ENCODE measurements around the gene TMEM51. TPM values are rescaled to one million over a fixed set of nuclear protein-coding genes. Genes with fewer than 3 reads are reported as not detected.

TMEM51 gene
- total RNA-seq, 5 donors from 2014 or later (not counting 1 experiment from before 2014, with no cell fraction given), result 0.23 to 0.26 TPM; not detected in 3

DNA sequence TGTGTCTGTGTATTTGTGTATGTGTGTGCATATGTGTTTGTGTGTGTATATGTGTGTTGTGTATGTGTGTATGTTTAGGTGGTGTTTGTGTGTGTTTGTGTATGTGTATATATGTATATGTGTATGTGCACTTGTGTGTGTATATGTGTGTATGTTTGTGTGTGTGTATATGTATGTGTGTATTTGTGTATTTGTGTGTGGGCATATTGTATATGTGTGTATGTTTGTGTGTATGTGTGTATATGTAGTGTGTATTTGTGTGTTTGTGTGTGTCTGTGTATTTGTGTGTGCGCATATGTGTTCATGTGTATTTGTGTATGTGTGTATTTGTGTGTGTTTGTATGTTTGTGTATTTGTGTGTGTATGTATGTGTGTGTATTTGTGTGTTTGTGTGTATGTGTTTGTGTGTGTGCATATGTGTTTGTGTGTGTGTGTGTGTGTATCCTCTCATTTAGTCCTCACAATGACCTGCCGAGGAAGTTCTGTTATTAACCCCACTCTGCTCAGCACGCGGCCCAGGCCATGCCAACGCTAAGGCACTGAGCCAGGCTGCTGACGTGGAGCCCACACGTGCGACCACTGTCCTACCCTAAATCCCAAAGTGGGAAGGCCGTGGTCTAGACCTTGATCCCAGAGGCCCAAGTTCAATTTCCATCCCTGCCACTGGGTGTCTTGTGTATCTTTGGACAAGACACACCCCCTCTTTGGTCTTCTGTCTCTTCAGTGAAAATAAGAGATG lies 43.2 kb upstream of the TMEM51 start:
- ATAC-seq (replicated peaks in 1 of 4) (no peak), DNase-seq (no peak)
- Mint-ChIP-seq H3K9me3 (no peaks in the 10 kb centered on the region), H3K36me3 (no peaks in the 10 kb centered on the region), H3K27me3 (peaks cover 4 to 8% of the 10 kb centered on the region in 2 donors), H3K4me1 (peaks cover 0 to 4% (median 2%) of the 10 kb centered on the region in 3 donors), H3K27ac (no peak overlapping the region), H3K4me3 (no peak overlapping the region)
- Histone ChIP-seq H3K36me3 (ENCODE audit: control insufficient read depth in 2 of 2, extremely low read depth in 1 of 2, insufficient read depth in 1 of 2, low read length in 1 of 2) (no peaks in the 10 kb centered on the region), H3K4me1 (ENCODE audit: control insufficient read depth in 1 of 2, extremely low read depth in 1 of 2, insufficient read depth in 2 of 2, low read length in 2 of 2) (peaks cover 0 to 7% of the 10 kb centered on the region in 2 experiments), H3K4me3 (ENCODE audit: control insufficient read depth in 1 of 2, extremely low read depth in 1 of 2, low read length in 1 of 2) (no peak overlapping the region), H3K27ac (ENCODE audit: low read length) (no peak overlapping the region), H3K27me3 (replicated peaks in 1 of 2; ENCODE audit: control insufficient read depth in 2 of 2, extremely low read depth in 1 of 2, insufficient read depth in 2 of 2, low read length in 1 of 2) (peaks cover 0 to 20% of the 10 kb centered on the region in 2 experiments), H3K9me3 (no peaks in the 10 kb centered on the region)
- WGBS (ENCODE audit: insufficient coverage), result 91% methylated on average over 8 of the region's 9 CpGs
- ChIA-PET POLR2A (no interaction called here), CTCF (no interaction called here)

GRCh38 chr1:15110867-15111230 lies 42.7 kb upstream of the TMEM51 start:
- Mint-ChIP-seq H3K4me1 (peaks cover 0 to 4% (median 2%) of the 10 kb centered on the region in 3 donors), H3K9me3 (no peaks in the 10 kb centered on the region), H3K27me3 (peaks cover 4 to 12% of the 10 kb centered on the region in 2 donors), H3K27ac (no peak overlapping the region), H3K36me3 (no peaks in the 10 kb centered on the region), H3K4me3 (no peak overlapping the region)
- ATAC-seq (replicated peaks in 1 of 4) (no peak), DNase-seq (no peak)
- ChIA-PET POLR2A (interaction anchor here in 1 of 2 donors (0.5 kb wide), 1 partner anchor 321 kb away, joined by 7 read pairs; no protein-coding TSS in a partner anchor), CTCF (no interaction called here)
- Histone ChIP-seq H3K27ac (ENCODE audit: low read length) (no peak overlapping the region), H3K9me3 (no peaks in the 10 kb centered on the region), H3K36me3 (ENCODE audit: control insufficient read depth in 2 of 2, extremely low read depth in 1 of 2, insufficient read depth in 1 of 2, low read length in 1 of 2) (no peaks in the 10 kb centered on the region), H3K4me1 (ENCODE audit: control insufficient read depth in 1 of 2, extremely low read depth in 1 of 2, insufficient read depth in 2 of 2, low read length in 2 of 2) (peaks cover 0 to 7% of the 10 kb centered on the region in 2 experiments), H3K27me3 (replicated peaks in 1 of 2; ENCODE audit: control insufficient read depth in 2 of 2, extremely low read depth in 1 of 2, insufficient read depth in 2 of 2, low read length in 1 of 2) (peaks cover 0 to 16% of the 10 kb centered on the region in 2 experiments), H3K4me3 (ENCODE audit: control insufficient read depth in 1 of 2, extremely low read depth in 1 of 2, low read length in 1 of 2) (no peak overlapping the region)
- 83% methylated on average over 1 of the region's 2 CpGs for WGBS (ENCODE audit: insufficient coverage)

GRCh38 chr1:15113146-15113545 lies 40.4 kb upstream of the TMEM51 start:
- ChIA-PET POLR2A (no interaction called here), CTCF (interaction anchor here in 1 of 2 donors (0.6 kb wide), 1 partner anchor 191 kb away, joined by 3 read pairs; no protein-coding TSS in a partner anchor)
- Histone ChIP-seq H3K4me3 (ENCODE audit: control insufficient read depth in 1 of 2, extremely low read depth in 1 of 2, low read length in 1 of 2) (no peak overlapping the region), H3K27ac (ENCODE audit: low read length) (no peak overlapping the region), H3K27me3 (replicated peaks in 1 of 2; ENCODE audit: control insufficient read depth in 2 of 2, extremely low read depth in 1 of 2, insufficient read depth in 2 of 2, low read length in 1 of 2) (peaks cover 0 to 17% of the 10 kb centered on the region in 2 experiments), H3K9me3 (no peaks in the 10 kb centered on the region), H3K36me3 (ENCODE audit: control insufficient read depth in 2 of 2, extremely low read depth in 1 of 2, insufficient read depth in 1 of 2, low read length in 1 of 2) (no peaks in the 10 kb centered on the region), H3K4me1 (ENCODE audit: control insufficient read depth in 1 of 2, extremely low read depth in 1 of 2, insufficient read depth in 2 of 2, low read length in 2 of 2) (peaks cover 0 to 7% of the 10 kb centered on the region in 2 experiments)
- no peak overlapping the region for H3K27ac Mint-ChIP-seq
- H3K4me3 Mint-ChIP-seq, result no peak overlapping the region
- no peaks in the 10 kb centered on the region for H3K9me3 Mint-ChIP-seq
- H3K27me3 Mint-ChIP-seq, result peaks cover 4 to 12% of the 10 kb centered on the region in 2 donors
- no CpG with 5 or more reads among the region's 5 CpGs for WGBS (ENCODE audit: insufficient coverage)
- DNase-seq (no peak), ATAC-seq (replicated peaks in 1 of 4) (no peak)
- H3K36me3 Mint-ChIP-seq, result no peaks in the 10 kb centered on the region
- H3K4me1 Mint-ChIP-seq, result peaks cover 0 to 4% (median 2%) of the 10 kb centered on the region in 3 donors

DNA sequence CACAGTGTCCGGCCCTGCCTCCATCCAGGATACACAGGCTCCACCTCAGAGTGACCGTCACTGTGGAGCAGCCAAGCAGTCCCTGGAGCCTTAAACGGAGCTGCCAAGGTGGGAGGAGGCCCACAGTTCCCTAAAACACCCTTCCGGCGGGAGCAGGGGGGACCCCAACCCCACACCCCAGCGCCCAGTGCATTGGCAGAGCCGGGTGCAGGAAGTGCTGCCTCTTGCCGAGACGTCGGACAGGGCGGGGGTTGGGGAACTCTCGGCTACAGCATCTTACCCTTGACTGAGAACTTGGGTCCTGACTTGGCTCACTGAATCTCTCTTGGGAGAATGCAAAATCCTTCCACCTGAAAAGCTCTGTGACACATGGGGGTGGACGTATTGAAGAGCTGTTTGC lies 38.7 kb upstream of the TMEM51 start:
- Mint-ChIP-seq H3K36me3 (no peaks in the 10 kb centered on the region), H3K27ac (no peak overlapping the region), H3K4me1 (peaks cover 0 to 4% (median 2%) of the 10 kb centered on the region in 3 donors), H3K9me3 (no peaks in the 10 kb centered on the region), H3K4me3 (no peak overlapping the region), H3K27me3 (peaks cover 4 to 23% of the 10 kb centered on the region in 2 donors)
- DNase-seq (no peak), ATAC-seq (replicated peaks in 1 of 4) (no peak)
- ChIA-PET POLR2A (no interaction called here), CTCF (no interaction called here)
- no peak overlapping the region for H3K4me3 ChIP-seq (ENCODE audit: control insufficient read depth in 1 of 2, extremely low read depth in 1 of 2, low read length in 1 of 2)
- H3K27me3 ChIP-seq (replicated peaks in 1 of 2; ENCODE audit: control insufficient read depth in 2 of 2, extremely low read depth in 1 of 2, insufficient read depth in 2 of 2, low read length in 1 of 2), result peaks cover 0 to 32% of the 10 kb centered on the region in 2 experiments
- WGBS (ENCODE audit: insufficient coverage), result 92% methylated on average over 12 of the region's 13 CpGs
- no peaks in the 10 kb centered on the region for H3K36me3 ChIP-seq (ENCODE audit: control insufficient read depth in 2 of 2, extremely low read depth in 1 of 2, insufficient read depth in 1 of 2, low read length in 1 of 2)
- peaks cover 0 to 7% of the 10 kb centered on the region in 2 experiments for H3K4me1 ChIP-seq (ENCODE audit: control insufficient read depth in 1 of 2, extremely low read depth in 1 of 2, insufficient read depth in 2 of 2, low read length in 2 of 2)
- H3K27ac ChIP-seq (ENCODE audit: low read length), result no peak overlapping the region
- no peaks in the 10 kb centered on the region for H3K9me3 ChIP-seq

DNA sequence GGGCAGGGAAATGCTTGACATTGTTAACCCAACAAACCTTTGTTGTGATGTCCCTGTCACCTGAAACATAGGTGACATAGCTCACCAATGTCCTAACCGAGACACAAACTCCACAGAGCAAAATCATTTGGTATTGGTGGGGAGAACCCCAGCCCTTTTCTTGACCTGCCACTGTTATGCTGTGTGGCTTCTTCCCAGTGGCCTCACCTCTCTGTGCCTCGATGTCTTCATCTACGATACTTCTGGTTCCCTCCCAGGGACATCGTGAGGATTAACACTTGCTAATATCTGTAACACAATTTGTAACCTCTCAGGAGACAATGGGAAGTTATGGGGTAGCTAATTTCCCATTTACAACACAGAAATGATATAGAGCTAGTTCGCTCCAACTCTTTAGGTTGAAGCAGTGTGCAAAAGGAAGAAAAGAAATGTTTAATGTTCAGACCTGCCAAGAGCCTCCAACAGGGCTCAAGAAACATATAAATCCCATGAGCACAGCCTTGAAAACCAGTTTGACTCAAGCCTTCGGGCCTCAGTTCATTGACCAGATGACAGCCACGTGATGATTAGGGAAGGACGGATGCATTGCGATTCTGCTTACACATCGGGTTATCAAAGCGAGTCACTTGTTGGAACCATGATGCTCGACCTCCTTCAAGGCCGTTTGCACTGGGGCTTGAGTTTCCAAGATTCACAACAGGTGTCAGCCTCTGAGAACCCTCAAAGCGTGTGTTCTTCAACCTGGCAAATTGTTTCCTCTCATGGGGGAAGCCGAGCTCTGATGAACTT lies 37.8 kb upstream of the TMEM51 start:
- no peak overlapping the region for H3K27ac ChIP-seq (ENCODE audit: low read length)
- no peaks in the 10 kb centered on the region for H3K36me3 ChIP-seq (ENCODE audit: control insufficient read depth in 2 of 2, extremely low read depth in 1 of 2, insufficient read depth in 1 of 2, low read length in 1 of 2)
- no peaks in the 10 kb centered on the region for H3K36me3 Mint-ChIP-seq
- peaks cover 0 to 7% of the 10 kb centered on the region in 2 experiments for H3K4me1 ChIP-seq (ENCODE audit: control insufficient read depth in 1 of 2, extremely low read depth in 1 of 2, insufficient read depth in 2 of 2, low read length in 2 of 2)
- DNase-seq, result no peak
- H3K9me3 Mint-ChIP-seq, result no peaks in the 10 kb centered on the region
- CTCF ChIA-PET, result no interaction called here
- peaks cover 0 to 4% (median 2%) of the 10 kb centered on the region in 3 donors for H3K4me1 Mint-ChIP-seq
- peaks cover 0 to 32% of the 10 kb centered on the region in 2 experiments for H3K27me3 ChIP-seq (replicated peaks in 1 of 2; ENCODE audit: control insufficient read depth in 2 of 2, extremely low read depth in 1 of 2, insufficient read depth in 2 of 2, low read length in 1 of 2)
- ATAC-seq (replicated peaks in 1 of 4), result no peak
- H3K4me3 Mint-ChIP-seq, result no peak overlapping the region
- peaks cover 4 to 23% of the 10 kb centered on the region in 2 donors for H3K27me3 Mint-ChIP-seq
- no peak overlapping the region for H3K27ac Mint-ChIP-seq
- H3K4me3 ChIP-seq (ENCODE audit: control insufficient read depth in 1 of 2, extremely low read depth in 1 of 2, low read length in 1 of 2), result no peak overlapping the region
- POLR2A ChIA-PET, result no interaction called here
- H3K9me3 ChIP-seq, result no peaks in the 10 kb centered on the region
- WGBS (ENCODE audit: insufficient coverage), result 87% methylated on average over 9 of the region's 15 CpGs

DNA sequence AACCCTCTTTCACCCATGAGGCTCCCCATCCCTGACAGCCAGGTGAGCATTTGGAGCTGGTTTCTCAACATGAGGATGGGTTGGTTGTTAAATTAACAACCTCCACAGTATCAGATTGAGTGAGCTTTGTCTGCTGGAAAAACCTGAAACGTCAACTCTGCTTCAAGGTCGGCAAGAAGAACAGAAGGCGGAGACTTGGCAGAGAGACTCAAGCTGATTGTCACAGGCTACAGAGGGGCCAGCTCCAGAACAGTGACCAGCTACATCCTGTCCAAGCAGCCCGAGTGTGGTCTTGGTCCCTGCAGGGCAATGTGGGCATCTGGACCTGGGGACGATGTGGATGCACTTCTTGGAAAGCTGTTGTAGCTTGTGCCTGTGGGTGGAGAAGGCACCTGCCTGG lies 36.6 kb upstream of the TMEM51 start:
- H3K9me3 Mint-ChIP-seq, result no peaks in the 10 kb centered on the region
- no peak for DNase-seq
- CTCF ChIA-PET, result no interaction called here
- 77% methylated on average over 5 of the region's 5 CpGs for WGBS (ENCODE audit: insufficient coverage)
- Histone ChIP-seq H3K36me3 (ENCODE audit: control insufficient read depth in 2 of 2, extremely low read depth in 1 of 2, insufficient read depth in 1 of 2, low read length in 1 of 2) (no peaks in the 10 kb centered on the region), H3K27ac (ENCODE audit: low read length) (no peak overlapping the region), H3K4me3 (ENCODE audit: control insufficient read depth in 1 of 2, extremely low read depth in 1 of 2, low read length in 1 of 2) (no peak overlapping the region), H3K27me3 (replicated peaks in 1 of 2; ENCODE audit: control insufficient read depth in 2 of 2, extremely low read depth in 1 of 2, insufficient read depth in 2 of 2, low read length in 1 of 2) (peaks cover 0 to 35% of the 10 kb centered on the region in 2 experiments), H3K9me3 (no peaks in the 10 kb centered on the region), H3K4me1 (ENCODE audit: control insufficient read depth in 1 of 2, extremely low read depth in 1 of 2, insufficient read depth in 2 of 2, low read length in 2 of 2) (peaks cover 0 to 7% of the 10 kb centered on the region in 2 experiments)
- H3K36me3 Mint-ChIP-seq, result no peaks in the 10 kb centered on the region
- ATAC-seq (replicated peaks in 1 of 4), result no peak
- POLR2A ChIA-PET, result no interaction called here
- peaks cover 4 to 23% of the 10 kb centered on the region in 2 donors for H3K27me3 Mint-ChIP-seq
- H3K4me1 Mint-ChIP-seq, result peaks cover 0 to 4% (median 2%) of the 10 kb centered on the region in 3 donors
- no peak overlapping the region for H3K4me3 Mint-ChIP-seq
- no peak overlapping the region for H3K27ac Mint-ChIP-seq

Data from T-cell (primary cell).